Activated B cell treated with CpG ODN at 0.5 μM for 24 hours (primary cell): Measurements from ENCODE around the gene CARS2. TPM values are rescaled to one million over a fixed set of nuclear protein-coding genes. Genes with fewer than 3 reads are reported as not detected.
A peak's percentile ranks its signal among the peaks of the same experiment; 100 is the strongest.

Experiments
- ATAC-seq: fragments of 200-7000 bp; cut with Tn5 transposase; one replicate; pipeline ENCODE4 v1.10.0; 2021; ENCODE audit warnings: low read depth, mild to moderate bottlenecking, moderate library complexity
- CTCF ChIA-PET: fragments of 350-600 bp; sonication (Branson Sonifier 250); formaldehyde crosslinking; loops from one replicate; lab custom pipeline; 2021; ENCODE audit warnings: antibody characterized with exemption; lab: Charles Lee
- POLR2A ChIA-PET: fragments of 350-600 bp; sonication (Branson Sonifier 250); formaldehyde crosslinking; loops from one replicate; lab custom pipeline; 2021; ENCODE audit warnings: antibody characterized with exemption; lab: Charles Lee
- DNase-seq: peaks from one replicate; pipeline ENCODE4 v3.0.0; 2022
- H3K27ac Mint-ChIP-seq: one replicate; pipeline ENCODE4 v1.8.0; 2020; ENCODE audit warnings: mixed read lengths
- H3K27me3 Mint-ChIP-seq: one replicate; pipeline ENCODE4 v1.8.0; 2021; ENCODE audit warnings: mixed read lengths
- H3K36me3 Mint-ChIP-seq: one replicate; pipeline ENCODE4 v1.8.0; 2021; ENCODE audit warnings: low read depth, mixed read lengths
- H3K4me1 Mint-ChIP-seq: one replicate; pipeline ENCODE4 v1.8.0; 2021; ENCODE audit warnings: mixed read lengths
- H3K4me3 Mint-ChIP-seq: one replicate; pipeline ENCODE4 v1.8.0; 2020; ENCODE audit warnings: mild to moderate bottlenecking, mixed read lengths
- H3K9me3 Mint-ChIP-seq: one replicate; pipeline ENCODE4 v1.8.0; 2020; ENCODE audit warnings: mixed read lengths
- intact Hi-C: fragments of 100-400 bp; cut with micrococcal nuclease; formaldehyde crosslinking; loops from one replicate; pipeline ENCODE4 v1.15.1; 2024
- total RNA-seq: library from RNA; stranded (reverse); gene quantifications from 2 replicates; pipeline ENCODE4 v1.2.3, GENCODE V29; 2022
- TF ChIP-seq, protein P1 (sequence below): fragments of 200-600 bp; IDR thresholded peaks from one replicate; pipeline ENCODE4 v1.8.0; 2022; ENCODE audit warnings: antibody characterized with exemption, mild to moderate bottlenecking

CARS2 gene
- total RNA-seq, 1 donor from 2014 or later: 115 TPM

DNA sequence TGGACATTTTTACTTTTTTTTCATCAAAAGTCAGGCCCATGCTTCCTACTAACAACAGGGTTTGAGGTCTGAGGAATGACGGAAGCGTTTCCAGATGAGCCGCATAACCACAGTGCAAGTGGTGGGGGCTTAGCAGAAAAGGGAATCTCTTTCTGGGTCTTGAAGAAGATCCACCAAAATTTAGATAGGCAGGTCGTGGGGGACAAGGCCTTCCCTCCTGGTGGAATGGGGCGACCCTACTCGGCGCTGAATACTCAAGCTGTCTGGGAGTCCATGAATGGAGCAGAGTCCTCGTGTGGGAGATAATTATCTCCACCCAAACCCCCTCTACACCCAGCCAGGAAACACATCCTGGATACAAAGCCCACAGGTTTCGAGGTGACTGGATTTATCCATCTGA, 36.9 kb downstream of the CARS2 start:
- Mint-ChIP-seq H3K27ac (no peak overlapping the region), H3K9me3 (no peaks in the 10 kb centered on the region), H3K4me3 (no peak overlapping the region), H3K27me3 (no peaks in the 10 kb centered on the region), H3K36me3 (peaks cover 80% of the 10 kb centered on the region), H3K4me1 (peaks cover 67% of the 10 kb centered on the region)
- TF ChIP-seq, protein P1, sequence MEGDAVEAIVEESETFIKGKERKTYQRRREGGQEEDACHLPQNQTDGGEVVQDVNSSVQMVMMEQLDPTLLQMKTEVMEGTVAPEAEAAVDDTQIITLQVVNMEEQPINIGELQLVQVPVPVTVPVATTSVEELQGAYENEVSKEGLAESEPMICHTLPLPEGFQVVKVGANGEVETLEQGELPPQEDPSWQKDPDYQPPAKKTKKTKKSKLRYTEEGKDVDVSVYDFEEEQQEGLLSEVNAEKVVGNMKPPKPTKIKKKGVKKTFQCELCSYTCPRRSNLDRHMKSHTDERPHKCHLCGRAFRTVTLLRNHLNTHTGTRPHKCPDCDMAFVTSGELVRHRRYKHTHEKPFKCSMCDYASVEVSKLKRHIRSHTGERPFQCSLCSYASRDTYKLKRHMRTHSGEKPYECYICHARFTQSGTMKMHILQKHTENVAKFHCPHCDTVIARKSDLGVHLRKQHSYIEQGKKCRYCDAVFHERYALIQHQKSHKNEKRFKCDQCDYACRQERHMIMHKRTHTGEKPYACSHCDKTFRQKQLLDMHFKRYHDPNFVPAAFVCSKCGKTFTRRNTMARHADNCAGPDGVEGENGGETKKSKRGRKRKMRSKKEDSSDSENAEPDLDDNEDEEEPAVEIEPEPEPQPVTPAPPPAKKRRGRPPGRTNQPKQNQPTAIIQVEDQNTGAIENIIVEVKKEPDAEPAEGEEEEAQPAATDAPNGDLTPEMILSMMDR: no peak
- intact Hi-C loops: no loop called here
- no peak for ATAC-seq
- ChIA-PET POLR2A (interaction anchor here (1.1 to 1.5 kb wide), 2 partner anchors 44 to 46 kb away, joined by 4 read pairs; no protein-coding TSS in a partner anchor), CTCF (no interaction called here)
- no peak for DNase-seq

DNA sequence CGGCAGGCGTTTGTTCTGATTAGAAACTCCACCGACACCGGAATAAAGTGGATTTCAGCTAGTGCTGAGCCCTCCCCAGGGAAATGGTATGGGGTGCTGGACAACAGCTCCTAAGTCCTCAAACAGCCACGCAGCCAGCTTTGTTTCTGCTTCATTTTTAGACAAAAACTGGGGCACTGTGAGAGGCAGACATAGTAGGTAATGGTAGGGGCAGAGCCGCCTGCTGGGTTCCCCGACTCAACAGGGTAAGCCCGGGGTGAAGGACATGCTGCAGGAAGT, 39.7 kb downstream of the CARS2 start:
- ChIA-PET POLR2A (interaction anchor here (1.8 to 3.4 kb wide), 2 partner anchors 11 to 49 kb away, joined by 11 to 40 read pairs; no protein-coding TSS in a partner anchor), CTCF (interaction anchor here (0.9 to 1.7 kb wide), 2 partner anchors 15 to 21 kb away, joined by 5 read pairs; no protein-coding TSS in a partner anchor)
- Mint-ChIP-seq H3K27ac (peak overlapping the region; percentile 80), H3K9me3 (no peaks in the 10 kb centered on the region), H3K27me3 (no peaks in the 10 kb centered on the region), H3K4me3 (no peak overlapping the region), H3K36me3 (peaks cover 89% of the 10 kb centered on the region), H3K4me1 (peaks cover 73% of the 10 kb centered on the region)
- intact Hi-C loops: no loop called here
- DNase-seq (no peak), ATAC-seq (no peak)
- TF ChIP-seq, protein P1: no peak

DNA sequence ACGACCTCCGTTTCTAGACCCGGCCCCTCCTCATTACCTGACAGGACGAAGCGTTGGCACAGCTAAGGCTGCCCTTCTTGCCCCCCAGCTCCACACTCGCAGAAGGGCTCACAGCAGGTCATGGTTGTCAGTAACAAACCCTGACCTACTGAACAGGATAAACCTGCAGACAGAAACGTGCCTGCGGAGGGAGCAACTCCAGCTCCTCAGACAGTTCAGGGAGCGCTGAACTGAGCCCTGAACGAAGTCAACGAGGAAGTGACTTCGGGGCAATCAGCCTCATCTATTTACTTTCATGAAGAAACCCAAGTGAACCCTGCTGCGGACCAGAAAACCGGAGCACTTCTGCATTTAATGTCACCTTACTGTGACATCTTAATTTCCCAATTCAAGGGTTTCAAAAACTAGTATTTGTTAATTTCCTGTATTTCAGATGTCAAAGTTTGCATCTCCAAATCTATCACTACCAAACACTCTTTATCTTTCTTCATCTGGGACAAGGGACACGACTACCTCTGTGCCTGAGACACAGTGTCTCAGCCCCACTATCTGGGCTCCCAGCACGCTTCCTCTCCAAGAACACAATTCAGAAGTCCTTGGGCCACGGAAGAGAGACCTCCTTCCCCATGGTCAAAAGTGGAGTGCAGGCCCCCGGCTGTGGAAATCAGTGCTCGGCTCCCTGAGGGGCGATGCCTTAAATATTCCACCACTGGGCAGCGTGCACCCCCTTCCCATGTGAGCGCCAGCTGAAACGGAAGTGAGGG, 40.2 kb downstream of the CARS2 start:
- TF ChIP-seq, protein P1: no peak
- no peaks in the 10 kb centered on the region for H3K27me3 Mint-ChIP-seq
- ATAC-seq: peak; percentile 96
- intact Hi-C loops: loop anchor here (1.0 kb wide), 2 partner anchors 11 to 12 kb away; no protein-coding TSS in a partner anchor
- no peak for DNase-seq
- H3K27ac Mint-ChIP-seq: peak overlapping the region; percentile 80
- peaks cover 69% of the 10 kb centered on the region for H3K4me1 Mint-ChIP-seq
- H3K4me3 Mint-ChIP-seq: peak overlapping the region; percentile 67
- POLR2A ChIA-PET: interaction anchor here (0.9 to 3.4 kb wide), 6 partner anchors 9 to 249 kb away, joined by 3 to 40 read pairs (median 5); partner anchors contain the start of gene ANKRD10
- H3K36me3 Mint-ChIP-seq: peaks cover 85% of the 10 kb centered on the region
- CTCF ChIA-PET: interaction anchor here (0.6 to 1.7 kb wide), 4 partner anchors 11 to 21 kb away, joined by 3 to 5 read pairs (median 5); no protein-coding TSS in a partner anchor
- H3K9me3 Mint-ChIP-seq: no peaks in the 10 kb centered on the region

DNA sequence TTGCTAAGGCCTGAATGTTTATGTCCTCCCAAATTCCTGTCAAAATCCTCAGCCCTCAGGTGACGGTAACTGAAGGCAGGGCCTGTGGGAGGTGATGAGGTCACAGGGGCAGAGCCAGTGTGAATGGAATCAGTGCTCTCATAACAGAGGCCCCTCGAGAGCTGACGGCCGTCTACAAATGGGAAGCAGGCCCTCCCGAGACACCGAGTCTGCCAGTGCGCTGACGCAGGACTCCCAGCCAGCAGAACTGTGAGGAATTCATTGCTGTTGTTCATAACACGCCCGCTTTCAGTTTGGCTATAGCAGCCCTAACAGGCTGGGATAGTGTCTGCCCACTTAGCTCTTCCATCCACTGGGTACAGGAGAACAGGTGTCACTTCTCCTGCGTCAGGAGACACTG, 41.2 kb downstream of the CARS2 start:
- DNase-seq (no peak), ATAC-seq (no peak)
- peaks cover 69% of the 10 kb centered on the region for H3K4me1 Mint-ChIP-seq
- CTCF ChIA-PET: interaction anchor here (1.7 kb wide), 2 partner anchors 12 to 16 kb away, joined by 5 read pairs; no protein-coding TSS in a partner anchor
- peaks cover 3% of the 10 kb centered on the region for H3K9me3 Mint-ChIP-seq
- intact Hi-C loops: loop anchor here (1.0 kb wide), 2 partner anchors 11 to 12 kb away; no protein-coding TSS in a partner anchor
- H3K27ac Mint-ChIP-seq: no peak overlapping the region
- H3K36me3 Mint-ChIP-seq: peaks cover 82% of the 10 kb centered on the region
- POLR2A ChIA-PET: interaction anchor here (0.9 to 3.4 kb wide), 4 partner anchors 10 to 48 kb away, joined by 3 to 40 read pairs (median 5); no protein-coding TSS in a partner anchor
- no peaks in the 10 kb centered on the region for H3K27me3 Mint-ChIP-seq
- no peak overlapping the region for H3K4me3 Mint-ChIP-seq
- TF ChIP-seq, protein P1: no peak

DNA sequence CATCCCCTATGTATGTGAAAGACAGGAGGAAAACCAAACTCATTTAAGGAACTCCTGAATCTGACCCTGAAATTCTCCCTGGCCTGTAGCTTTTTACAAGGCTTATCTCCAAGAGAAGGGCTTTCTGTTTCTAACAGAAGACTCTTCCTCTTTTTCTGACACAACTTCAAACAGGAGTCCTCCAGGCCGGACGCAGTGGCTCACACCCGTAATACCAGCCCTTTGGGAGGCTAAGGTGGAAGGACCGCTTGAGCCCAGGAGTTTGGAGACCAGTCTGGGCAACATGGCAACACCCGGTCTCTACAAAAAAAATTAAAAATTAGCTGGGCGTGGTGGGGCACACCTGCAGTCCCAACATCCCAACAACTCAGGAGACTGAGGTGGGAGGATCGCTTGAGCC, 41.9 kb downstream of the CARS2 start:
- POLR2A ChIA-PET: interaction anchor here (1.7 to 3.4 kb wide), 3 partner anchors 12 to 51 kb away, joined by 4 to 40 read pairs (median 8); no protein-coding TSS in a partner anchor
- no peak for ATAC-seq

More for the DNA sequence above, 41.9 kb downstream of the CARS2 start:
- CTCF ChIA-PET: interaction anchor here (1.1 kb wide), 1 partner anchor 13 kb away, joined by 3 read pairs; no protein-coding TSS in a partner anchor
- H3K36me3 Mint-ChIP-seq: peaks cover 81% of the 10 kb centered on the region
- H3K9me3 Mint-ChIP-seq: peaks cover 3% of the 10 kb centered on the region
- intact Hi-C loops: no loop called here
- TF ChIP-seq, protein P1: no peak
- H3K27me3 Mint-ChIP-seq: no peaks in the 10 kb centered on the region
- H3K4me3 Mint-ChIP-seq: peak overlapping the region; percentile 11
- peaks cover 74% of the 10 kb centered on the region for H3K4me1 Mint-ChIP-seq
- no peak for DNase-seq
- no peak overlapping the region for H3K27ac Mint-ChIP-seq
